HFFc6 (cell line): Measurements from ENCODE around the gene TSPAN18. TPM values are rescaled to one million over a fixed set of nuclear protein-coding genes. Genes with fewer than 3 reads are reported as not detected.

Experiments
- DNase-seq: peaks from one replicate; pipeline ENCODE4 v3.0.0-alpha.2; 2018
- H3K27ac Mint-ChIP-seq: 2 replicates; pipeline ENCODE4 v1.8.0; 2020; ENCODE audit warnings: mild to moderate bottlenecking, mixed read lengths
- H3K27me3 Mint-ChIP-seq: 2 replicates; pipeline ENCODE4 v1.8.0; 2021; ENCODE audit warnings: mild to moderate bottlenecking, moderate library complexity, mixed read lengths; ENCODE audit not compliant: insufficient read depth
- H3K36me3 Mint-ChIP-seq: 2 replicates; pipeline ENCODE4 v1.8.0; 2021; ENCODE audit warnings: low read depth, mixed read lengths
- H3K4me1 Mint-ChIP-seq: 2 replicates; pipeline ENCODE4 v1.8.0; 2020; ENCODE audit warnings: low read depth, mixed read lengths
- H3K4me3 Mint-ChIP-seq: 2 replicates; pipeline ENCODE4 v1.8.0; 2020; ENCODE audit warnings: mild to moderate bottlenecking, moderate library complexity, mixed read lengths
- H3K9me3 Mint-ChIP-seq: 2 replicates; pipeline ENCODE4 v1.8.0; 2020; ENCODE audit warnings: mild to moderate bottlenecking, mixed read lengths
- total RNA-seq, 6 experiments: library from RNA; stranded (reverse); fragmentation: NEBNext Ultra II Directional; extraction: Animal tissue kit (Norgen Biotek cat#: 25700); gene quantifications; 2 replicates in 1 of 6; 3 replicates in 5 of 6; pipeline ENCODE4 v1.2.3, GENCODE V29; 2021
- TF ChIP-seq, protein P1 (sequence below): fragments of 200-600 bp; sonication (generic); IDR thresholded peaks from 2 replicates; pipeline ENCODE4 v1.5.0; 2021; ENCODE audit warnings: antibody characterized with exemption, mild to moderate bottlenecking

Gene TSPAN18
- total RNA-seq, 6 experiments from 2014 or later = 0.09 TPM; not detected in 5

DNA sequence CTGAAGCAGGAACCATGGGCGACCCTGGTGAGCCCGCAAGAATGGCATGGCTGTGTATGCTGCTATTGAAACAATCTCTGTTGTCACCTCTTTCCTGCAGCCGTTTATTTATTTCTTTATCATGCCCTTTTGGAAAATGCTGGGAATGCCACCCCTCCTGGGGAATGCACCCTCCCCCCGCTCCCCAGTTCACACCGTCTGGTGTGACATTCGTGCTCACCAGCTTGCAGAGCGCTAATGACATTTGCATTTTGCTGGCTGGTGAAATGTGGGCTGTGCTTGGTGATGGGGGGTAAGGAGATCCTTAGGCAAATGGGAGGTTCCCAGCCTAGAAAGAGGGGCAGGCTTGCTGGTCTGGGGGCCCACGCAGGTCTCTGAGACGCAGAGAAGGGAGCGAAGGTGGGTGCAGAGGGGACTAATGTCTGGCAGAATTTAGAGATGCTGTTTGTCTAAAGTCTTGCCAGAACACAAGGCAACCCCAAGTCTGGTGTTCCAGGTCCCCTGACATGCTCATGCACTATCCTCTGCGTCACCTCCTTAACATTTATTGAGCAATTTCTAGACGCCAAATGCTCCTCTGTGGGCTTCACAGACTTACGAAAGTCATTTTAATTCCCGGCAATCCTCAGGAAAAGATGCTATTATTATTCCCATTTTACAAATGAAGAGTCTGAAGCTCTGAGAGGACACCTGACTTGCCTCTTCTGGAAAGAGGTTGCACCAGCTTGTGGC is 132.2 kb downstream of the TSPAN18 start:
- Mint-ChIP-seq H3K9me3 (no peaks in the 10 kb centered on the region), H3K4me1 (peaks cover 61% of the 10 kb centered on the region), H3K27me3 (peaks cover 25% of the 10 kb centered on the region), H3K4me3 (no peak overlapping the region), H3K36me3 (0 out of 2 replicates have a peak, but pooled peaks cover 5% of the 10 kb centered on the region), H3K27ac (no peak overlapping the region)
- TF ChIP-seq, protein P1, sequence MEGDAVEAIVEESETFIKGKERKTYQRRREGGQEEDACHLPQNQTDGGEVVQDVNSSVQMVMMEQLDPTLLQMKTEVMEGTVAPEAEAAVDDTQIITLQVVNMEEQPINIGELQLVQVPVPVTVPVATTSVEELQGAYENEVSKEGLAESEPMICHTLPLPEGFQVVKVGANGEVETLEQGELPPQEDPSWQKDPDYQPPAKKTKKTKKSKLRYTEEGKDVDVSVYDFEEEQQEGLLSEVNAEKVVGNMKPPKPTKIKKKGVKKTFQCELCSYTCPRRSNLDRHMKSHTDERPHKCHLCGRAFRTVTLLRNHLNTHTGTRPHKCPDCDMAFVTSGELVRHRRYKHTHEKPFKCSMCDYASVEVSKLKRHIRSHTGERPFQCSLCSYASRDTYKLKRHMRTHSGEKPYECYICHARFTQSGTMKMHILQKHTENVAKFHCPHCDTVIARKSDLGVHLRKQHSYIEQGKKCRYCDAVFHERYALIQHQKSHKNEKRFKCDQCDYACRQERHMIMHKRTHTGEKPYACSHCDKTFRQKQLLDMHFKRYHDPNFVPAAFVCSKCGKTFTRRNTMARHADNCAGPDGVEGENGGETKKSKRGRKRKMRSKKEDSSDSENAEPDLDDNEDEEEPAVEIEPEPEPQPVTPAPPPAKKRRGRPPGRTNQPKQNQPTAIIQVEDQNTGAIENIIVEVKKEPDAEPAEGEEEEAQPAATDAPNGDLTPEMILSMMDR = no peak
- DNase-seq = no peak

DNA sequence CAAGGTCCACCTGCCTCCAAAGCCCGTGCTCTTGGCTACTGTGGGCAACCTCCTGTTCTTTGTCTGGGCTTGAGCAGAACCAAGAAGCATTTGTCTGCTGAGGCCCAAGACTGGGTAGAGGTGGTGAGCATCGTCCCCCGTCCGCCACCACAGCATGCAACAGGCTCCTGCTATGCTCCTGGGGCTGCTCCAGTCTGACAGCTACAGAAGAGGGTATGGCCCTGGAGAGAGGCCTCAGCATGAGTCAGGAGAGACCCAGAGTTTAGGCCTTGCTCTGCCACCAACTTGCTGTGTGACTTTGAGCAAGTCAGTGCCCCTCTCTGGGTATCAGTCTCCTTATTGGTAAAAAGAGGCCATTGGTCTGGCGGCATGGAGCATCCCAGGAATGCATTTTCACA is 132.8 kb downstream of the TSPAN18 start:
- TF ChIP-seq, protein P1 = no peak
- Mint-ChIP-seq H3K27ac (no peak overlapping the region), H3K4me1 (peaks cover 58% of the 10 kb centered on the region), H3K36me3 (0 out of 2 replicates have a peak, but pooled peaks cover 5% of the 10 kb centered on the region), H3K4me3 (no peak overlapping the region), H3K9me3 (no peaks in the 10 kb centered on the region), H3K27me3 (peaks cover 26% of the 10 kb centered on the region)
- no peak for DNase-seq

DNA sequence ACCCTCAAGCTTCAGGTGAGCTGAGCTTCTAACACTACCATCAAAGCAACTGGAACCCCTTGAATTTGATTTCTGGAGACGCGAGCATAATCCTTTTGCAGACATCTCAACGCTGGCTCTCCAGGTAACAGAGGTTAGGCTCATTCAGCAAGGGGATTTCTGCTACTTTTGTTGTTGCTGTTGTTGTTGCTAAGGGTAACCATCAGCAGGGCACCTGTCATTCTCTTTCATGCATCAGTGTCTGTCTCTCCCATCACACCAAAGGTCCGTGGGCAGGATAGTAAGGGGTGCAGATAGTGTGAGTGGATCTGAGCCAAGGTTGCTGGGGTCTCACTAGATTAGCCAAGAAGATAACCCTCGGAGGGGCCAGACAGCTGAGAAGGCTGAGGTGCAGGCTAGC is 133.6 kb downstream of the TSPAN18 start:
- DNase-seq = no peak
- H3K4me1 Mint-ChIP-seq = peaks cover 50% of the 10 kb centered on the region
- H3K4me3 Mint-ChIP-seq = no peak overlapping the region
- TF ChIP-seq, protein P1 = no peak
- no peak overlapping the region for H3K27ac Mint-ChIP-seq
- no peaks in the 10 kb centered on the region for H3K9me3 Mint-ChIP-seq
- H3K27me3 Mint-ChIP-seq = peaks cover 34% of the 10 kb centered on the region
- 0 out of 2 replicates have a peak, but pooled peaks cover 5% of the 10 kb centered on the region for H3K36me3 Mint-ChIP-seq

GRCh38 chr11:44861849-44862557 is 135.2 kb downstream of the TSPAN18 start:
- TF ChIP-seq, protein P1 = no peak
- no peaks in the 10 kb centered on the region for H3K9me3 Mint-ChIP-seq
- DNase-seq = peak; percentile 98
- peaks cover 38% of the 10 kb centered on the region for H3K4me1 Mint-ChIP-seq
- peak overlapping the region; percentile 67 for H3K27ac Mint-ChIP-seq
- H3K27me3 Mint-ChIP-seq = peaks cover 37% of the 10 kb centered on the region
- 0 out of 2 replicates have a peak, but pooled peaks cover 5% of the 10 kb centered on the region for H3K36me3 Mint-ChIP-seq
- H3K4me3 Mint-ChIP-seq = no peak overlapping the region

DNA sequence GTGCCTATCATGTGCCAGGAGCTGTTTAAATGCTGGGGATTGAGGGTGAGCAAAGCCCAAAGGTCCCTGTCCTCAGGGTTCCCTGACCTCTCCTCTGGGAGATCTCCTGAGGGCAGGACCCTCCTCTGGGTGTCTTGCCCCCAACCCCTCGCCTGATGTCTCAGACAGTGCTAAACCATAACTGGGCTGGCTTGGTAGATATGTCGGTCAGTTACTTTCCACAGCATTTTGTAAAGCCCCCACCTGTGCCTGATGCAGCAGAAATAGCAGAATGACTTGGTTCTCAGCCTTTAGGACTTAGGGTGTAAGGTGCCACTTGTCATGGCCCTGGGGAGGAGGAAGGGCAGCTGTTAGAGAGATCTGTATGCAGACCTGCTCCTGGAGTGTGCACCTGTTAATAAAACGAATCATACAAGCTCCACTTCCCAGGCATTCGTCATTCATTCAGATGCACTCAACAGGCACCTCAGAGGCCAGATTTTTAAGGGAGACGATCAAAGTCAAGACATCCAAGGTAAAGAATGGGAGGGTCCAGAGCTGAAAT is 135.9 kb downstream of the TSPAN18 start:
- H3K4me1 Mint-ChIP-seq = peaks cover 38% of the 10 kb centered on the region
- peak overlapping the region; percentile 67 for H3K27ac Mint-ChIP-seq
- 0 out of 2 replicates have a peak, but pooled peaks cover 5% of the 10 kb centered on the region for H3K36me3 Mint-ChIP-seq
- DNase-seq = no peak
- H3K9me3 Mint-ChIP-seq = no peaks in the 10 kb centered on the region
- TF ChIP-seq, protein P1 = no peak
- peaks cover 34% of the 10 kb centered on the region for H3K27me3 Mint-ChIP-seq
- no peak overlapping the region for H3K4me3 Mint-ChIP-seq
